Measurements from ENCODE around the gene LMNB1.

Gene LMNB1

DNA sequence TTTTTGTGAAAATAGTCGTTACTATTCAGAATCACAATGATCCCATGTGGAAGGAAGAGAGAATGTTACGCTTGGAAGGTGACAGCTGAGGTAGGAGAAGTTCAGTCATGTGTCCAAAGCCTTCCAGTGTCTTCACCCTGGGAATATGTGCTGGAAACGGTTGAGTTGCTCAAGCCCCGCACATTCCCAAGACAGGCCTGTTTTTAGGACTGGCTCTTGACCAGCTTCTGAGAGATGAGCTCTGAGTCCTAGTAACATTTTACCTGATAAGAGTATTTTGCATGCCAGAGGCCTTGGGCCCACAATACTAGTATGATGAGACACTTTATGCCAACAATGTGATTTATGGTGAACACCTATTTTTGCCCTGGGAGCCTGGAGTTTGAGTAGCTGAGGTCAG is 101.7 kb downstream of the LMNB1 start:
- DNase-seq (ENCODE audit: extremely low spot score, insufficient read length, low read depth), result no peak
- FAIRE-seq, result no peak

DNA sequence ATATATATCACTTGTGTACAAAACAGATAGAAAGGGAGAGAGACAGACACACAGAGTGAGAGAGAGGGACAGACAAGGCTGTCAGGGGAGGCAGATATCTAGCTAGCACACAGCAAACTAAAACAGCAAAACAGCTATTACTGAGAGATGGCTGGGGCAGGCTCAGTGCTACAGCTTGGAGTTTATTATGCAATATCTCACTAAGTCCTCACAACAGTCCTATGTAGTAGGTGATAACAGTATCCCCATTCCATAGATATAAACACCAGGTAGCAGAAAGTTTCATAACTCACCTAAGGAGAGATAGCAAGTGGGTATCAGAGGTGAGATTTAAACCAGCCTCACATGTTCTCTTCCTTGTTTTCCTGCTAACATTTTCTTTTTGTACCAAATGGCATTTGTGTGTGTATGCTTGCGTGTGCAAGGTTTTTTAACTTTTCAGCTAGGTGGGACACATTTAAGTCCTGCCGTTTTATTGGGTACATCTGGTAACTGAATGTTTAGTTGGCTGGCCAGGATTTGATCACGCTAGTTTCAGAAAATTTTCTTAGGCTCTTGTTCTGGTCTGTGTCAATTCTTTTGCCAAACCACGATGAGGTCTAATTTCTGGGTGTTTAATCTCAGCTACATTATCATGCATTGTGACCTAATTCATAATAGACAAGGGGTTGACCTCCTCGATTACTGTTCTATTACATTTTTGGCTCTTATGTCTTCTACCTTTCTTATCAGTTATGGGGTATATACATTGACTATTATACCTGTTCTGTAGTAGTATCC is 105.1 kb downstream of the LMNB1 start:
- FAIRE-seq (no peak), DNase-seq (ENCODE audit: extremely low spot score, insufficient read length, low read depth) (no peak)

DNA sequence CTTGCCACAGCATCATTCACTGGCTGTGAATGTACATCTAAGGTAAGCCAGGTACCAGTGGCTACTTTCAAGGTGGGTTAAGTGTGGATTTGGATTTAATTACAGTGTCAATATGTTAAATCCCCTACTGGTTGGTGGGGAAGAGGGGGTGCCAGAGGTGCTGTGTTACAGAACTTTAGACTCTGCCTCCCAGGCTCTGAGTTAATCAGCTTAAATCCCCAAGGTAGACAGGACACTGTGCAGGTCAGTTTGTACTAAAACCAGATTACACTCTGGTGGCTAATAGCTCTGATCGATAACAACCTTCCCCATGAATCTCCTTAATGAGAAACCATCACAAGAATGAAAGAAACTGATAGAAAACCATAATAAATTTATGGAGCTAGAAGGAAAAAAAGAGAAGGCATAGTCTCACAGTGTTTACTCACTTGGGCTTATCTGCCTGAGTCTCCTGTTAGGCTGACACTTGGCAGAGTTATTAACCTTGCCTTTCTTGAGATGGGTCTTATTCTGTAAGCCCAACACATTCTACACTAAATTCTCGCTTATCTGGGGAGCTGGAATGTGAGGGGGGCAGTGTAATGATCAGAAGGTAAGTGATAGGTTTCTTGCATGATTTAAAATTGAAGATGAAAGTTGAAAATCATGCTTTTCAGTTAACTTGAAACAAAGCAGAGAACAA is 106.8 kb downstream of the LMNB1 start:
- DNase-seq (ENCODE audit: extremely low spot score, insufficient read length, low read depth) (no peak), FAIRE-seq (no peak)

DNA sequence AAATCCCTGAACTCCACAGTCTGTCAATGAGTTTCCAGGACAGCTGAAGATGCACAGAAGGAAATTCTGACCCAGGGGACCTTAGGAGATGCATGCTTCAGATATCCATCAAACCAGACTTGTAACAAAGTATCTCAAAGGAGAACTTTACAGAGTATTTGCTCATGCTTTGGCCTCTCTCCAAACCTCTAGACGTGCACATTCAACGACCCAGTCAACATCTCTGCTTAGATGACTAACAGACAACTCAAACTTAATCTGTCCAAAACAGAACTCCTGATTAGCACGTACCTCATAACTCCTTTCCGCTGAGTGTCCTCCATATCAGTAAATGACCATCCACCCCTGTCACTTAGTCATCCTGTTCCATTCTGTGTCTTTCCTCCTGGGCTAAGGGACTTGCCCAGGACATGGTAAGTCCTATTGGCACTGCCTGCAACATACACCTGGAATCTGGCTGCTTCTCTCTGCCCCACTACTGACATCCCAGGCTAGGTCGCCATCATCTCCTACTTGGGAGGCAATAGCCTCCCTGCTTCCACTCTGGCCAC is 107.4 kb downstream of the LMNB1 start:
- FAIRE-seq (no peak), DNase-seq (ENCODE audit: extremely low spot score, insufficient read length, low read depth) (no peak)

All from GM18507 (cell line).